ENCODE data around the gene SORT1. TPM values are rescaled to one million over a fixed set of nuclear protein-coding genes. Genes with fewer than 3 reads are reported as not detected.

SORT1 gene
- total and polyA plus RNA-seq, 10 donors: 2.0 to 63.9 (median 35.0) TPM

GRCh38 chr1:109273570-109274288, 124.0 kb downstream of the SORT1 start:
- intact Hi-C loops (cut with DNase I; ENCODE audit: low total_unique reads): no loop called here
- H3K4me3 ChIP-seq: no peak overlapping the region
- H3K27me3 ChIP-seq (replicated peaks in 1 of 7): peaks cover 0 to 15% (median 0%) of the 10 kb centered on the region in 7 donors
- peaks cover 0 to 34% (median 6%) of the 10 kb centered on the region in 6 donors for H3K4me1 ChIP-seq
- WGBS, 5 donors: 57 to 66% (median 65%) methylated on average over 25 to 30 of the region's 30 CpGs
- TF ChIP-seq, protein P1, sequence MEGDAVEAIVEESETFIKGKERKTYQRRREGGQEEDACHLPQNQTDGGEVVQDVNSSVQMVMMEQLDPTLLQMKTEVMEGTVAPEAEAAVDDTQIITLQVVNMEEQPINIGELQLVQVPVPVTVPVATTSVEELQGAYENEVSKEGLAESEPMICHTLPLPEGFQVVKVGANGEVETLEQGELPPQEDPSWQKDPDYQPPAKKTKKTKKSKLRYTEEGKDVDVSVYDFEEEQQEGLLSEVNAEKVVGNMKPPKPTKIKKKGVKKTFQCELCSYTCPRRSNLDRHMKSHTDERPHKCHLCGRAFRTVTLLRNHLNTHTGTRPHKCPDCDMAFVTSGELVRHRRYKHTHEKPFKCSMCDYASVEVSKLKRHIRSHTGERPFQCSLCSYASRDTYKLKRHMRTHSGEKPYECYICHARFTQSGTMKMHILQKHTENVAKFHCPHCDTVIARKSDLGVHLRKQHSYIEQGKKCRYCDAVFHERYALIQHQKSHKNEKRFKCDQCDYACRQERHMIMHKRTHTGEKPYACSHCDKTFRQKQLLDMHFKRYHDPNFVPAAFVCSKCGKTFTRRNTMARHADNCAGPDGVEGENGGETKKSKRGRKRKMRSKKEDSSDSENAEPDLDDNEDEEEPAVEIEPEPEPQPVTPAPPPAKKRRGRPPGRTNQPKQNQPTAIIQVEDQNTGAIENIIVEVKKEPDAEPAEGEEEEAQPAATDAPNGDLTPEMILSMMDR (IDR thresholded peaks at IDR 0.05 in 8 of 11, conservative IDR thresholded peaks at IDR 0.05 in 3 of 11): no peak
- TF ChIP-seq POLR2A (IDR thresholded peaks at IDR 0.05) (no peak), POLR2AphosphoS5 (IDR thresholded peaks at IDR 0.05) (no peak)
- peak; percentile 67 for DNase-seq
- H3K36me3 ChIP-seq: no peaks in the 10 kb centered on the region
- H3K27ac ChIP-seq: no peak overlapping the region
- no peaks in the 10 kb centered on the region for H3K9me3 ChIP-seq

- intact Hi-C loops (cut with DNase I; ENCODE audit: low total_unique reads): no loop called here
- no peak overlapping the region for H3K27ac ChIP-seq
- peaks cover 0 to 34% (median 6%) of the 10 kb centered on the region in 6 donors for H3K4me1 ChIP-seq
- H3K9me3 ChIP-seq: no peaks in the 10 kb centered on the region
- DNase-seq: no peak
- H3K27me3 ChIP-seq (replicated peaks in 1 of 7): peaks cover 0 to 15% (median 0%) of the 10 kb centered on the region in 7 donors
- TF ChIP-seq, protein P1 (IDR thresholded peaks at IDR 0.05 in 8 of 11, conservative IDR thresholded peaks at IDR 0.05 in 3 of 11): no peak
- TF ChIP-seq POLR2A (IDR thresholded peaks at IDR 0.05) (no peak), POLR2AphosphoS5 (IDR thresholded peaks at IDR 0.05) (no peak)
- H3K4me3 ChIP-seq: no peak overlapping the region
- 91 to 92% (median 91%) methylated on average over 8 to 16 of the region's 16 CpGs for WGBS, 5 donors
- no peaks in the 10 kb centered on the region for H3K36me3 ChIP-seq
Measured at GRCh38 chr1:109272831-109273547, 124.7 kb downstream of the SORT1 start.

DNA sequence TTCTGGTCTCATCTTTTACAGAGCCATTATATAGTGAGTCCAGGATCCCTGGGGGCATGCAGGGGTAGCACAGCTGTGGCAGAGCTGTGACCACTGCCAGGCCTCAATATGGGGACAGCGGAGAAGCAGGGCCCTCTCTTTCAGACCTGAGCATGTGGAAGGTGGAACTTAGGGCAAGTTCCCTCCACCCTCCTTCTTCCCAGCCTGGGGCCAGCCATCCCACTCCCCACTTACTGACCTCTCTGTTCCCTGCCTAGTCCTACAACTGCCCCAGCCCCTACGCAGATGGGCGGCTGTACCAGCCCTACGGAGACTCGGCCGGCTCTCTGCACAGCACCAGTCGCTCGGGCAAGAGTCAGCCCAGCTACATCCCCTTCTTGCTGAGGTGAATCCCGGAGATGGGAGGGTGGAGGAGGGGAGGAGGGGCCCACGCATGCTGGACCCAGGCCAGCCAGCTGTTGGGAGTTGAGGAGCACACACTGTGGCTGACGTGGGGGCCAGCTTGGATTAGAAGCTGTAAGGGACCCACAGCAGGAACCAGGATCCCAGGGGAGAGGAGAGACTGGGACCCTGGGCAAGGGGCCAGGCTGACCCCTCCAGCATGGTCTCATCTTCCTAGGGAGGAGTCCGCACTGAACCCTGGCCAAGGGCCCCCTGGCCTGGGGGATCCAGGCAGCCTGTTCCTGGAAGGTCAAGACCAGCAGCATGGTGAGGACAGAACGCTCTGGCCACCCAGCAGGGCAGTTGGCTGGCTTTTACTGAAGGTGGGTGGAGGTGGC, 125.5 kb downstream of the SORT1 start:
- H3K27ac ChIP-seq: no peak overlapping the region
- no peaks in the 10 kb centered on the region for H3K9me3 ChIP-seq
- no peak overlapping the region for H3K4me3 ChIP-seq
- H3K27me3 ChIP-seq (replicated peaks in 1 of 7): peaks cover 0 to 15% (median 0%) of the 10 kb centered on the region in 7 donors
- peak; percentile 63 for DNase-seq
- no peaks in the 10 kb centered on the region for H3K36me3 ChIP-seq
- TF ChIP-seq POLR2A (IDR thresholded peaks at IDR 0.05) (no peak), POLR2AphosphoS5 (IDR thresholded peaks at IDR 0.05) (no peak)
- TF ChIP-seq, protein P1 (IDR thresholded peaks at IDR 0.05 in 8 of 11, conservative IDR thresholded peaks at IDR 0.05 in 3 of 11): no peak
- peaks cover 0 to 28% (median 2%) of the 10 kb centered on the region in 6 donors for H3K4me1 ChIP-seq
- intact Hi-C loops (cut with DNase I; ENCODE audit: low total_unique reads): no loop called here
- 79 to 92% (median 90%) methylated on average over 4 to 13 of the region's 13 CpGs for WGBS, 5 donors
